WTC11 (cell line): ENCODE results near the gene ZBTB21. TPM values are rescaled to one million over a fixed set of nuclear protein-coding genes. Genes with fewer than 3 reads are reported as not detected.

Source experiments
- ATAC-seq: fragments of 200-7000 bp; cut with Tn5 transposase; 2 replicates; pipeline ENCODE4 v1.10.0; 2021; ENCODE audit warnings: mild to moderate bottlenecking, moderate library complexity
- CTCF ChIA-PET: fragments of 300-600 bp; sonication (Branson Sonifier 250); formaldehyde crosslinking; loops from one replicate; lab custom pipeline; 2021; ENCODE audit warnings: antibody characterized with exemption; lab: Charles Lee
- POLR2A ChIA-PET: fragments of 350-600 bp; sonication (Branson Sonifier 250); formaldehyde crosslinking; loops from one replicate; lab custom pipeline; 2021; ENCODE audit warnings: antibody characterized with exemption; lab: Charles Lee
- DNase-seq: peaks from one replicate; pipeline ENCODE4 v3.0.0; 2021; ENCODE audit warnings: low spot score
- H3K27ac Mint-ChIP-seq: 2 replicates; pipeline ENCODE4 v1.8.0; 2021; ENCODE audit warnings: mixed read lengths
- H3K27me3 Mint-ChIP-seq: 2 replicates; pipeline ENCODE4 v1.8.0; 2021; ENCODE audit warnings: low read depth, mild to moderate bottlenecking, moderate library complexity, mixed read lengths
- H3K36me3 Mint-ChIP-seq: 2 replicates; pipeline ENCODE4 v1.8.0; 2021; ENCODE audit warnings: mixed read lengths
- H3K4me1 Mint-ChIP-seq: 2 replicates; pipeline ENCODE4 v1.8.0; 2022; ENCODE audit warnings: mixed read lengths
- H3K4me3 Mint-ChIP-seq: 2 replicates; pipeline ENCODE4 v1.8.0; 2021; ENCODE audit warnings: mild to moderate bottlenecking, moderate library complexity, mixed read lengths
- H3K9me3 Mint-ChIP-seq: 2 replicates; pipeline ENCODE4 v1.8.0; 2021; ENCODE audit warnings: mixed read lengths
- AFF4 ChIP-seq: sonication (generic); formaldehyde crosslinking; IDR thresholded peaks from 2 replicates; pipeline ENCODE4 v1.8.1; 2023; ENCODE audit warnings: mild to moderate bottlenecking, missing genetic modification reagents, borderline replicate concordance
- ATF3 ChIP-seq: sonication (generic); formaldehyde crosslinking; conservative IDR thresholded peaks from 2 replicates; pipeline ENCODE4 v1.8.1; 2022; ENCODE audit warnings: mild to moderate bottlenecking, missing genetic modification reagents
- CREB1 ChIP-seq: sonication (generic); formaldehyde crosslinking; IDR thresholded peaks from 2 replicates; pipeline ENCODE4 v1.8.0; 2023; ENCODE audit warnings: mild to moderate bottlenecking, missing genetic modification reagents
- E2F4 ChIP-seq: sonication (generic); formaldehyde crosslinking; IDR thresholded peaks from 2 replicates; pipeline ENCODE4 v1.8.1; 2022; ENCODE audit warnings: low read depth, mild to moderate bottlenecking, moderate library complexity, missing genetic modification reagents, borderline replicate concordance
- E2F5 ChIP-seq: sonication (generic); formaldehyde crosslinking; IDR thresholded peaks from 2 replicates; pipeline ENCODE4 v1.8.1; 2022; ENCODE audit warnings: mild to moderate bottlenecking, moderate library complexity, missing genetic modification reagents
- HMGA2 ChIP-seq: fragments of 250-450 bp; sonication (Bioruptor Pico); IDR thresholded peaks from 2 replicates; pipeline ENCODE4 v1.4.0; 2021; ENCODE audit warnings: mild to moderate bottlenecking, moderate library complexity
- IRF2 ChIP-seq: sonication (generic); formaldehyde crosslinking; IDR thresholded peaks from 2 replicates; pipeline ENCODE4 v1.8.0; 2022; ENCODE audit warnings: low read depth, missing genetic modification reagents, borderline replicate concordance
- MXD4 ChIP-seq: fragments of 250-450 bp; sonication (Bioruptor Pico); IDR thresholded peaks from 2 replicates; pipeline ENCODE4 v1.8.0; 2021; ENCODE audit warnings: mild to moderate bottlenecking, moderate library complexity, borderline replicate concordance
- OVOL2 ChIP-seq: fragments of 250-450 bp; sonication (Bioruptor Pico); IDR thresholded peaks from 2 replicates; pipeline ENCODE4 v1.9.0; 2021; ENCODE audit warnings: mild to moderate bottlenecking, borderline replicate concordance
- PRDM15 ChIP-seq: sonication (generic); formaldehyde crosslinking; IDR thresholded peaks from 2 replicates; pipeline ENCODE4 v1.8.0; 2022; ENCODE audit warnings: missing genetic modification reagents
- SP1 ChIP-seq: sonication (generic); formaldehyde crosslinking; conservative IDR thresholded peaks from 2 replicates; pipeline ENCODE4 v1.8.1; 2022; ENCODE audit warnings: missing genetic modification reagents
- USF1 ChIP-seq: sonication (generic); formaldehyde crosslinking; IDR thresholded peaks from 2 replicates; pipeline ENCODE4 v1.8.0; 2022; ENCODE audit warnings: mild to moderate bottlenecking, missing genetic modification reagents
- ZMAT4 ChIP-seq: fragments of 250-450 bp; sonication (Bioruptor Pico); IDR thresholded peaks from 2 replicates; pipeline ENCODE4 v1.9.0; 2021; ENCODE audit warnings: mild to moderate bottlenecking
- ZNF121 ChIP-seq: sonication (generic); formaldehyde crosslinking; IDR thresholded peaks from 2 replicates; pipeline ENCODE4 v1.8.0; 2023; ENCODE audit warnings: missing genetic modification reagents
- ZNF281 ChIP-seq: sonication (generic); formaldehyde crosslinking; IDR thresholded peaks from 2 replicates; pipeline ENCODE4 v1.8.0; 2023; ENCODE audit warnings: mild to moderate bottlenecking, missing genetic modification reagents
- total RNA-seq: library from RNA; stranded (reverse); gene quantifications from 3 replicates; pipeline ENCODE4 v1.2.3, GENCODE V29; 2021

ZBTB21 gene
- total RNA-seq, 1 experiment from 2014 or later: 13.8 TPM

- no peaks in the 10 kb centered on the region for H3K36me3 Mint-ChIP-seq
- H3K27ac Mint-ChIP-seq: no peak overlapping the region
- H3K9me3 Mint-ChIP-seq: no peaks in the 10 kb centered on the region
- DNase-seq (no peak), ATAC-seq (no peak)
- no peaks in the 10 kb centered on the region for H3K27me3 Mint-ChIP-seq
- CTCF ChIA-PET: no interaction called here
- H3K4me3 Mint-ChIP-seq: no peak overlapping the region
- POLR2A ChIA-PET: interaction anchor here (0.6 kb wide), 1 partner anchor 229 kb away, joined by 11 read pairs; no protein-coding TSS in a partner anchor
- no peak for TF ChIP-seq AFF4 (CRISPR knock-in tag)
- TF ChIP-seq CREB1: no peak
- TF ChIP-seq OVOL2 (CRISPR knock-in tag): no peak
- TF ChIP-seq HMGA2: no peak
- no peak for TF ChIP-seq ATF3
- H3K4me1 Mint-ChIP-seq: peaks cover 11% of the 10 kb centered on the region
Measured at GRCh38 chr21:42026082-42026435, 15.9 kb upstream of the ZBTB21 start.

- ChIA-PET POLR2A (interaction anchor here (0.6 kb wide), 2 partner anchors 29 to 228 kb away, joined by 3 to 11 read pairs; no protein-coding TSS in a partner anchor), CTCF (no interaction called here)
- H3K27me3 Mint-ChIP-seq: no peaks in the 10 kb centered on the region
- no peaks in the 10 kb centered on the region for H3K36me3 Mint-ChIP-seq
- no peak for ATAC-seq
- H3K4me3 Mint-ChIP-seq: no peak overlapping the region
- H3K4me1 Mint-ChIP-seq: peaks cover 11% of the 10 kb centered on the region
- no peak overlapping the region for H3K27ac Mint-ChIP-seq
- no peak for DNase-seq
- H3K9me3 Mint-ChIP-seq: no peaks in the 10 kb centered on the region
- TF ChIP-seq USF1 (CRISPR knock-in tag) (no peak), ZMAT4 (no peak), PRDM15 (CRISPR knock-in tag) (no peak), ZNF281 (CRISPR knock-in tag) (no peak), E2F4 (CRISPR knock-in tag) (no peak), IRF2 (no peak), OVOL2 (CRISPR knock-in tag) (no peak), AFF4 (CRISPR knock-in tag) (no peak), MXD4 (CRISPR knock-in tag) (no peak), ZNF121 (CRISPR knock-in tag) (no peak), E2F5 (CRISPR knock-in tag) (no peak), SP1 (CRISPR knock-in tag) (no peak)
Measured at GRCh38 chr21:42025376-42026081, 15.4 kb upstream of the ZBTB21 start.
